A673 (cell line): Measurements from ENCODE around the gene UBE2E3. TPM values are rescaled to one million over a fixed set of nuclear protein-coding genes. Genes with fewer than 3 reads are reported as not detected.

Experiments used
- BruUV-seq: library from RNA; stranded (reverse); fragments of 400-500 nt; replicated peaks from 2 replicates; lab custom pipeline; 2021; lab: Mats Ljungman, UMichigan
- CTCF ChIA-PET: fragments of 300-600 bp; sonication (Branson Sonifier 250); formaldehyde crosslinking; loops from one replicate; lab custom pipeline; 2022; ENCODE audit warnings: antibody characterized with exemption; lab: Charles Lee
- POLR2A ChIA-PET: fragments of 300-600 bp; sonication (Branson Sonifier 250); formaldehyde crosslinking; loops from one replicate; lab custom pipeline; 2022; ENCODE audit warnings: antibody characterized with exemption; ENCODE audit not compliant: low non-redundant PET; lab: Charles Lee
- DNase-seq: peaks from one replicate; pipeline ENCODE4 v3.0.0-alpha.2; 2015; ENCODE audit warnings: low spot score
- H3K27ac ChIP-seq: fragments of 200-600 bp; sonication (generic); 2 replicates; pipeline ENCODE4 v1.5.1; 2016; ENCODE audit warnings: mixed run types, low read depth, mild to moderate bottlenecking, mixed read lengths, antibody characterized with exemption, low read length; ENCODE audit not compliant: poor library complexity, severe bottlenecking
- H3K27me3 ChIP-seq: fragments of 200-600 bp; sonication (generic); replicated peaks from 2 replicates; pipeline ENCODE4 v1.6.1; 2017; ENCODE audit warnings: mixed run types, low read depth, mild to moderate bottlenecking, mixed read lengths, antibody characterized with exemption, low read length; ENCODE audit not compliant: insufficient read depth, poor library complexity
- H3K36me3 ChIP-seq: fragments of 200-600 bp; sonication (generic); 2 replicates; pipeline ENCODE4 v1.6.1; 2016; ENCODE audit warnings: mixed run types, mild to moderate bottlenecking, mixed read lengths, antibody characterized with exemption, low read length; ENCODE audit not compliant: insufficient read depth, poor library complexity, severe bottlenecking
- H3K4me1 ChIP-seq: fragments of 200-600 bp; sonication (generic); 2 replicates; pipeline ENCODE4 v1.6.1; 2017; ENCODE audit warnings: mixed run types, mild to moderate bottlenecking, mixed read lengths, antibody characterized with exemption, low read length; ENCODE audit not compliant: insufficient read depth, poor library complexity, severe bottlenecking
- H3K4me3 ChIP-seq: fragments of 200-600 bp; sonication (generic); 2 replicates; pipeline ENCODE4 v1.5.1; 2016; ENCODE audit warnings: low read depth, mixed run types, mild to moderate bottlenecking, mixed read lengths, low read length; ENCODE audit not compliant: poor library complexity, severe bottlenecking
- H3K9me3 ChIP-seq: fragments of 200-600 bp; sonication (generic); 2 replicates; pipeline ENCODE4 v1.6.1; 2016; ENCODE audit warnings: mixed run types, low read depth, mild to moderate bottlenecking, mixed read lengths, antibody characterized with exemption, low read length; ENCODE audit not compliant: poor library complexity, severe bottlenecking
- CTCF ChIP-seq: fragments of 300-800, 200-600 bp; sonication (generic); conservative IDR thresholded peaks from 2 replicates; pipeline ENCODE4 v1.5.1; 2017; ENCODE audit warnings: low read depth, mild to moderate bottlenecking, antibody characterized with exemption, low read length, moderate library complexity, mixed read lengths
- EZH2 ChIP-seq: fragments of 200-600 bp; sonication (generic); IDR thresholded peaks from 2 replicates; pipeline ENCODE4 v1.6.1; 2017; ENCODE audit warnings: borderline replicate concordance, low read depth, mild to moderate bottlenecking, mixed read lengths, antibody characterized with exemption, low read length; ENCODE audit not compliant: poor library complexity, severe bottlenecking
- intact Hi-C: fragments of 100-400 bp; cut with micrococcal nuclease; formaldehyde crosslinking; loops from one replicate; pipeline ENCODE4 v1.10.0; 2022; ENCODE audit not compliant: unreplicated experiment
- total RNA-seq: library from RNA; stranded (reverse); gene quantifications from 2 replicates; pipeline ENCODE4 v1.2.3, GENCODE V29; 2021

UBE2E3 gene
- total RNA-seq, 1 experiment from 2014 or later: 103 TPM

- no TSS peak for BruUV-seq
- no peaks in the 10 kb centered on the region for H3K9me3 ChIP-seq
- H3K36me3 ChIP-seq: no peaks in the 10 kb centered on the region
- no peak for DNase-seq
- intact Hi-C loops: no loop called here
- TF ChIP-seq CTCF (0 out of 2 replicates have a peak, but pooled peaks have one; percentile 22), EZH2 (no peak)
- CTCF ChIA-PET: no interaction called here
- POLR2A ChIA-PET: no interaction called here
- no peaks in the 10 kb centered on the region for H3K27me3 ChIP-seq
- no peak overlapping the region for H3K27ac ChIP-seq
- peaks cover 11% of the 10 kb centered on the region for H3K4me1 ChIP-seq
- H3K4me3 ChIP-seq: no peak overlapping the region
Observed at GRCh38 chr2:180992994-180993393, 12.6 kb downstream of the UBE2E3 start.

- POLR2A ChIA-PET: no interaction called here
- CTCF ChIA-PET: no interaction called here
- no peaks in the 10 kb centered on the region for H3K27me3 ChIP-seq
- no peak overlapping the region for H3K27ac ChIP-seq
- intact Hi-C loops: no loop called here
- H3K9me3 ChIP-seq: no peaks in the 10 kb centered on the region
- no peak overlapping the region for H3K4me3 ChIP-seq
- no peaks in the 10 kb centered on the region for H3K36me3 ChIP-seq
- TF ChIP-seq EZH2 (no peak), CTCF (no peak)
- DNase-seq: no peak
- peaks cover 23% of the 10 kb centered on the region for H3K4me1 ChIP-seq
- BruUV-seq: no TSS peak
Observed at GRCh38 chr2:180999274-180999964, 19.0 kb downstream of the UBE2E3 start.

- peaks cover 36% of the 10 kb centered on the region for H3K4me1 ChIP-seq
- intact Hi-C loops: no loop called here
- ChIA-PET CTCF (no interaction called here), POLR2A (no interaction called here)
- H3K4me3 ChIP-seq: no peak overlapping the region
- no peak overlapping the region for H3K27ac ChIP-seq
- no peak for DNase-seq
- BruUV-seq: no TSS peak
- H3K27me3 ChIP-seq: no peaks in the 10 kb centered on the region
- no peaks in the 10 kb centered on the region for H3K9me3 ChIP-seq
- no peaks in the 10 kb centered on the region for H3K36me3 ChIP-seq
- TF ChIP-seq EZH2 (no peak), CTCF (no peak)
Observed at GRCh38 chr2:181004647-181005325, 24.4 kb downstream of the UBE2E3 start.
